Limb (tissue), 2 donors: ENCODE data around the gene P2RX6.
"Not testable (repeated sequence)": the region's sequence is repeated elsewhere in the genome, so short reads cannot be mapped to it uniquely, and the experiment has no call there.

Source experiments
- DNase-seq, 2 donors: peaks; one replicate each; pipeline ENCODE4 v3.0.0-alpha.2; 2016; ENCODE audit errors: extremely low spot score in 2 of 2

The P2RX6 gene

DNA sequence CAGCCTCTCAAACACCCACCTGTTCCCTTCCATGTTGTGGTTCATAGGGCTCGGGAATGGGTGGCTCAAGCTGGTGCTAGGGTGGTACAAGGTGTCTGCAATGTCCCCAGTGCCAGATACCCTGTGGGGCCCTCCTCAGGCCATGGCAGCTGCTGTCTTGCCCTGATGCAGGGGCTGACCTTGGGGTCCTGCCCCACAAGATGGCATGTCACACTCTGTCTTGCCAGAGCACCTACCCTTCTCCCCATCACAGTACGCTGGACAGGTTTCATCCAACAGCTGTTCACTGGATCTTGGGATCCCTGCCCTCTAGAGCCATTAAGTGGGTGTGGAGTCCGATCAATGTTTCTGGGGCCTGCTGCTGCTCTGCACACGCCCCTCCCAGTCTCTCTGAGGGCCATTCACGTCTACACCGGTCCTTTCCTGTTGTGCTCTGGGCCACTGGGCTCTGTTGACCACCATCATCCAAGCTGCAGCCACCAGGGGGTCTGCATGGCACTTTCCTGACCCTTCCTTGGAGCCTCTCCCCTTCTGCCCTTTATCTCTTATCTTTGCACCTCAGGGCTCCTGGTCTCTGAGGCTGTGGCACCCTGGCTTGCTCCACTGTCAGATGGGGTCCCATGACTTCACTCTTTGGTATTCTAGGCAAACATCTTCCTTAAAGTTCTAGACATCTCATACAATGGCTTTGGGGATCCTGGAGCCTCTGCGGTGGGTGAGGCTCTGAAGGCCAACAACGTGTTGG, 37.9 kb downstream of the P2RX6 start:
- no peak for DNase-seq

- no peak for DNase-seq
Observed at GRCh38 chr22:21054046-21054713, 39.2 kb downstream of the P2RX6 start.

GRCh38 chr22:21054714-21055563, 40.0 kb downstream of the P2RX6 start:
- no peak for DNase-seq

DNA sequence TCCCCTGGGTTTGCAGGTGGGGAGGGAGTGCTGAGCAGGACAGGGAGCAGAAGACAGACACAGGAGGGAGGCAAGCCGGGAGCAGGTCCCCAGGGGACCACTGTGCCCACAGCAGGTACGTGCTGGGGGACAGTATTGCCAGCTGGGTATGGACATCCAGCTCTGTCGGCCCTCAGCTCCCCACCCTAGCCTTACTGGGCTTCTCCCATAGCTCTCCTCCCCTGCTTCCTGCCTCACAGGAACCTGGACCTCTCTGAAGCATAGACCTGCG, 40.5 kb downstream of the P2RX6 start:
- DNase-seq = no peak

GRCh38 chr22:21055880-21056319, 40.9 kb downstream of the P2RX6 start:
- no peak for DNase-seq

DNA sequence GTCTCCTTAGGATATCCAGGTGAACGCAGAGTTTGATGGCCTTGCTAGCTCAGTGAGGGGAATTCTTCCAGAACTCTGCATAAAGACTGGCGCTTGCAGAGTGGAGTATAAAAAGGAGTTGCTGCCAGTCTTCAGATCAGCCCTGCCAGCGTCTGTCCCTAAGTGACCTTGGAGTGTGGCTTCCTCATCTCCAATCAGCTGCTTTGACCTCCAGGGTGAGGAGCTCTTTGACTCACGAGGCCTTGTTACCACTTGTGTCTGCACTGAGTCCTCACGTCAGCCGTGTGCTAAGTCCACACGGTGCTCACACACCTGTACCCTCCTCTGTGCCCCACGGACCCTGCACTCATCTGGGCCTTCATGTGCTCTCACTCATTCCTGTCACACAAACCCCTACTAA, 45.4 kb downstream of the P2RX6 start:
- DNase-seq = not testable (repeated sequence)

DNA sequence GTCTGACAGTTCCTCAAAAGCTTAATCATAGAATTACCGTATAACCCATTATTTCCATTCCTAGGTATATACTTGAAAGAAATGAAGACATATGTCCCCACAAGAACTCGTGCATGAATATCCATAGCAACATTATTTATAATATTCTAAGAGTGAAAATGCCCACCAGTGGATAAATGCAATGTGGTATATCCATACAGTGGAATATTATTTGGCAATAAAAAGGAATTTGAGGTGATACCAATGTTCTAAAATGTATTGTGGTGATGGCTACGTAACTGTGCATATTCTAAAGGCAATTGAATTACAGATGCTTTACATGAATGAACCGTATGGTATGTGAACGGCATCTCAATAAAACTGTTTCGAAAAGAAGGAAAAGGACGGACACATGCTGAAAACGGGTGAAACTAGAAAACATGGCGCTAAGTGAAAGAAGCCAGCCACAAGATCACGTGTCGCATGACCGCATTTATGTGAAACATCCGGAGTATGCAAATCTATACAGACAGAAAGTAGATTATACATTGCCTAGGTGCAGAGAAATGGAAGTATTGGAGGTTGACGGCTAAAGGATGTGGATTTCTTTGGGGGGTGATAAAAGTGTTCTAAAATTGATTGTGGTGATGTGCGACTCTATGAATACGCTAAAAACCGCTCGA, 46.8 kb downstream of the P2RX6 start:
- DNase-seq = not testable (repeated sequence)

DNA sequence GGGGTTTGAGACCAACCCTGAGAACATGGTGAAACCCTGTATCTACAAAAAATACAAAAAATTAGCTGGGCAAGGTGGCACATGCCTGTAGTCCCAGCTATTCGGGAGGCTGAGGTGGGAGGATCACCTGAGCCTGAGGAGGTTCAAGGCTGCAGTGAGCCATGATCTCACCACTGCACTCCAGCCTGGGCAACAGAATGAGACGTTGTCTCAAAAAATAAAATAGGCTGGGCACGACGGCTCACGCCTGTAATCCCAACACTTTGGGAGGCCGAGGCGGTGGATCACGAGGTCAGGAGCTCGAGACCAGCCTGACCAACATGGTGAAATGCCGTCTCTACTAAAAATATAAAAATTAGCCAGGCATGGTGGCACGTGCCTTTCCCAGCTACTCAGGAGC, 49.5 kb downstream of the P2RX6 start:
- not testable (repeated sequence) for DNase-seq

- DNase-seq = no peak
Observed at GRCh38 chr22:21064917-21065864, 50.2 kb downstream of the P2RX6 start.

GRCh38 chr22:21067075-21067900, 52.3 kb downstream of the P2RX6 start:
- no peak for DNase-seq

GRCh38 chr22:21067901-21068680, 53.1 kb downstream of the P2RX6 start:
- no peak for DNase-seq

GRCh38 chr22:21068681-21069276, 53.8 kb downstream of the P2RX6 start:
- no peak for DNase-seq

- DNase-seq = no peak
Observed at GRCh38 chr22:21069375-21069774, 54.4 kb downstream of the P2RX6 start.

DNA sequence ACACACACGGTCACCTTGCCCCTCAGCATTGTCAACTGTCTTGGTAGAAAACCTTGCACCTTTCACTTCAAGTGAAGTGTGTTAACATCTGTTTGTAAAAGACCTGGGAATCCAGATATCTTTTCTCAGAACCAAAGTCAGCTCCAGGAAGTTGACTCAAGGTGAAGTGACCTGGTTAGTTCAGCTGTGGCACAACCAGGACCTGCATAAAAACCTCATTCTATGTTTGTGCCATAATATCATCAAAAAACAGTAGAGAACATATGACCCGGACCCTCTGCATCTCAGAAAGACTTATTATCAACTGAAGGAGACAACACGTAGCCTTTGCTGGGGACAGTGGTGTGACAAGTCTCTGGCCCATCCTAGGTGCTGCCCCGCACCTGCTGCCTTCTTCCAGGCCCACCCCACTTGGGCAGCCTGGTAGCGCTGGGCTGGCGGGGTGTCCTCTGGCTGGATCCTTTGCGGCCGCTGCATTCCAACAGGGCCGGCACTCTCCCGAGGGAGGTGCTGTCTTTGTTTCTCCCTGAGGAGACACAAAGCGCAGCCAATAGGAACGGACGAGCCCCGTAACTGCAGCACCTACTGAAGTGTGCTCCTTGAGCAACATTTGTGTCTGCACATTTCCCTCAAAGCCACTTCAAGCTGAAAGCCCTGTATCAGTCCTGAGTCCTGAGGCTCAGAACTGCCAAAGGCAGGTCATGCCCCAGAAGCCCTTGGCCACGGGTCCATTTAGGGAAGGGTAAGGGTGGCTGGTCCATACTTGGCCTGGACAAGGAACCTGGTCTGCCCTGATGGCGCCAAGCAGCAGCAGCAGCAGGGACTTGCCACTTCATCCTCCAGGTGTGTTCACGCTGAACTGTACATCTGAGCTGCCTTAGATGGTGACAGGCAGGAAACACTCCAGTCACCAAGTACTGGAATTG, 56.0 kb downstream of the P2RX6 start:
- no peak for DNase-seq

DNA sequence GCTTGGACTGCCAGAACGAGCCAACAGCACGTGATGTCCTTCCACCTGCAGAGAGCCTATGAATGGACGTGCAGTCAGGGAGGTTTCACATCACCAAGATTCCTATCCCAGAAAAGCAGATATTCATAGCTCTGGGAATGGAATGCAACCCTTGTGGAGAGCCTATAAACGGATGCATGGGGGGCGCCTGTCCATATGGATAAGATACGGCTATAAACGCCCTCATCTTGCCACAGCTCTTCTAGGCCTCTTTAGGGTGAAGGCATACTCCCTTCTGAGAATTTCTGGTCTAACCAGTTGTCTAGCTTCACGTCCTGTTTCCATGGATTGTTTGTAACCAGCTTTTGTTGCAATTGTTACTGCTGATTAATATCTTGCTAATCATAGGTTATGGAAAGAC, 56.8 kb downstream of the P2RX6 start:
- not testable (repeated sequence) for DNase-seq

- no peak for DNase-seq
Observed at GRCh38 chr22:21073023-21073422, 58.1 kb downstream of the P2RX6 start.

DNA sequence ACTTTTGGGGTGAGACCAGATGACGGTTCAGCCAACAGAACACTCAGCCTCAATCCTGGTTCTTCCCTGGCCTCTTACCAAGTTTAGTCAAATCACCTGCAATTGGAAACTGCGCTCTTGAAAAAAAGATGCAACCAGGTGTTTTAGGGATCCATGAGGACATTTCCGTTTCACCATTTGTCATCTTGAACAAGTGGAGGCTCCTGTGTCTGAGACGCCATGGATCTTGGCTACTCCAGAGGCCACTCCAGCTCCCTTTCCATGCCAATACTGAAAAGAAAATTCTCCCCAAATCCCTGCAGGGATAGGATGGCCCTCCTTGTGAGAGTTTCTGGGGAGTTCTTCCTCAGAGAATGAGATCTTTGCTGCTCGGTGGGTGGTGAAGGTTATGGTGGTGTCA, 58.5 kb downstream of the P2RX6 start:
- DNase-seq = no peak
